NCI-H2081 treated with DMSO at 0.1 percent for 48 hours (cell line): ENCODE data around the gene OR2T2.
"Not testable (repeated sequence)": the region's sequence is repeated elsewhere in the genome, so short reads cannot be mapped to it uniquely, and the experiment has no call there.

Source experiments
- DNase-seq: peaks from one replicate; lab custom pipeline; 2025; lab: John Stamatoyannopoulos, UW

OR2T2 gene

GRCh38 chr1:248450466-248451145 lies 5.2 kb downstream of the OR2T2 start:
- not testable (repeated sequence) for DNase-seq

- DNase-seq: not testable (repeated sequence)
Measured at GRCh38 chr1:248453619-248454018, 8.2 kb downstream of the OR2T2 start.

- not testable (repeated sequence) for DNase-seq
Measured at GRCh38 chr1:248455045-248455444, 9.6 kb downstream of the OR2T2 start.

DNA sequence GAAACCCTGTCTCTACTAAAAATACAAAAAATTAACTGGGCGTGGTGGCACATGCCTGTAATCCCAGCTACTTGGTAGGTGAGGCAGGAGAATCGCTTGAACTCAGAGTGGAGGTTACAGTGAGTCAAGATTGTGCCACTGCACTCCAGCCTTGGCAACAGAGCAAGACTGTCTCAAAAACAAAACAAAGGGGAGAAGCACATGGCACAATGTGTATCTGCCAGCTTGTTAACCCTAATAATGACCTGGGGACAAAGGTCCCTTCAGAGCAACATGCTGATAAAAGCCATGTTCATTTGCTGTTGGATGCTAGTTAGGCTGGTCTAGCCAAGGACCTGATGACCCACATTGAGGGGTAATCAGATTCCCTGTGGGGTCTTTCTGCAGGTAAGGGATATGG lies 11.2 kb downstream of the OR2T2 start:
- DNase-seq: not testable (repeated sequence)

DNA sequence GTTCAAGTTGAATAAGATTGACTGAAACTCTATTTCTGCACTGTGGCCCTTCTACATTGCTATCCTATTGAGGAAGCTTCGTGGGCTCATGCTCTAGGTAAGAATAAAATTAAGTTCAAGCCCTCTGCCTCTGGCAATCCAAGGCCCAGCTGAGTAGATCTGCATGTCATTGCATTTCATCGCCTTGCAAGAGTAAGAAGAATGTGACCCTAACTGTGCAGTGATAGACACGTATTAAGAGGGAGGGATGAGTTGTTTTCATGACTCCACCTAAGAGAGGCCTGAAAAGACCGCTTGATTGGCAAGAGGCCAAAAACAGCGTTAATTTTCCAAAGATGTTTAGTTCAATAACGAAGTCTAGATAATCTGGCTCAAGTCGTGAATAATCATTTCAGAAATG lies 13.7 kb downstream of the OR2T2 start:
- DNase-seq: not testable (repeated sequence)

DNA sequence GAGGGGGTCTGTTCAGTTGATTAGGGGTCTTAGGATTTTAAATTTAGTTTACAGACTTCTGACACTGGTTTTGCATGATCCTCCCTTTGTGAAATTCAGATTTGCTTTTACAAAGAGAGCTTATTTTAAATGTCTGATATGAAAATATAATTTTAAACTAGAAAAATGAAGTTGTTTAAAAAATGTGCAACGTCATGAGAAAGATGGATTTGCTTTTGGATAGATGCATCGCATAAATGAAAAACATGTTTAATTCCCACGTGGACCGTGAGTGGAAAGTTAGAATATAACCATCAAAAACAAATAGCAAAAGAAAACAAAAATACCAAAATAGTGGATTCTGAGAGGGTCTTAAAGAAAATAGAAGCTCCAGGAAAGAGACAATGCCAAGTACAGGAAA lies 25.7 kb downstream of the OR2T2 start:
- no peak for DNase-seq

GRCh38 chr1:248472111-248472510 lies 26.7 kb downstream of the OR2T2 start:
- not testable (repeated sequence) for DNase-seq

DNA sequence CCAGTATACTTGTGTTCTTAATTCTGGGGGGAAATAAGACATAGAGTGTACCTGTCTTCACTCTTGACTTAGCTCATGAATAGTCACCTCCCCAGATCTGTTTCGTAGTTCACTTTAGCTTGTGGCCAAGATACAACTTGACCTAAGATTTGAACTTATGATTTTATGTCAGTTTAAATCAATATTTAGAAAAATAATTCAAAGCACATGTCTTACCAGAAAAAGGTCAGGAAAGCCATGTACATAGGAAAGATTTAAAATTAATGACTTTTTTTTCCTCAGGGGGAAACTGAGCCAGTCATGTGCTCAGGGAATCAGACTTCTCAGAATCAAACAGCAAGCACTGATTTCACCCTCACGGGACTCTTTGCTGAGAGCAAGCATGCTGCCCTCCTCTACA lies 27.6 kb downstream of the OR2T2 start, which contains the start of gene OR2T3:
OR2T3 (plus strand) TSS at position 301 of the 400 bp plus-strand sequence; CDS start at position 301, 0 bp downstream.
- not testable (repeated sequence) for DNase-seq

- not testable (repeated sequence) for DNase-seq
Measured at GRCh38 chr1:248475660-248476059, 30.2 kb downstream of the OR2T2 start.

GRCh38 chr1:248481686-248482579 lies 36.5 kb downstream of the OR2T2 start:
- not testable (repeated sequence) for DNase-seq

DNA sequence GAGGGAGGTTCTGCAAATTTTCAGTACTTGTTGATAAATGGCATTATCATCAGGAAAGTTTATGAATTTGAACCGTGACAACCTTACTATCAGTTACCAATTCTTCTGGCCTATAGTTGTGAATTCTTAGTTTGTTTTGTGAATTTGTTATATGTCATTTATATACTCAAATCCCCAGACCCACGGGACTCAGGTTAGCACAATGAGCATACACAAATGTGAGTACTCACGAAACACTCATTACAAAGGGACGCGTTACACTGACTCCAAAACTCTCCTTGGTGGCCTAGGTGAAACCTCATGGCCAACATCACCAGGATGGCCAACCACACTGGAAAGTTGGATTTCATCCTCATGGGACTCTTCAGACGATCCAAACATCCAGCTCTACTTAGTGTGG lies 42.9 kb downstream of the OR2T2 start, which contains the start of gene OR2T5:
OR2T5 (plus strand) TSS at position 301 of the 400 bp plus-strand sequence; CDS start at position 301, 0 bp downstream.
- not testable (repeated sequence) for DNase-seq

- DNase-seq: not testable (repeated sequence)
Measured at GRCh38 chr1:248496661-248497060, 51.2 kb downstream of the OR2T2 start.

DNA sequence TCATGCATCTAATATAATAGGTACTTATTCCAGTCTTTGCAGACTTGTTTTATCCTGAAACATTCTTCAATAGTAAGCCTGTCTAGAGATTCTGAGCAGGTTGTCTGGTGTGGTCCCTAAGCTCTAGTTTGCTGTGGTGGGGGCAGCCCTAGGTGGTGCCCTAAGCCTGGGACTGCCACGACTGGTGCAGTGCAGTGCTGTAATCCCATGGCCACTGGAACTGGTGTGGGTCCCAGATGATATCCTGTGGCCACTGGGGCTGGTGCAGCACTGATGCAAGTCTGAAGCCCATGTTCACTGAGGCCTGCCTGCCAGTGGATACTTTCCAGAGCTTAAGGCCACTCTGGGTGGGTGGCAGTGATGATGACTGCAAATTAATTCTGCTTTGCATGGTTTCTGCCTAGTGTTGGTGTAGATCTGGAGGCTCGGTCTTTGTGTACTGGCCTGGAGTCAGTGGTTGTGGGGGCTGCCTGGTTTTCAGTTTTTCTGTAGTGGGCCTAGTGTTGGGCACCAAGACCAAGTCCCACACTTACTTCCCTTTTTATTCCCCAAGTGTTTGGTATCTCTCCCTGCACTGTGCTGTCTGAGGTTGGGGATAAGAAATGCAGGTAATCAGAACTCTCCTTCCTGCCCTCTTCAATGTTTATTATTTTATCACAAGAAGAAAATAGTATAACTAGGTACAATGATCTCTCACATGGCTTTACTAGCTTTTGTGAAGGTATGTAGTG lies 55.0 kb downstream of the OR2T2 start:
- not testable (repeated sequence) for DNase-seq
